ENCODE results near the gene GTSE1. TPM values are rescaled to one million over a fixed set of nuclear protein-coding genes. Genes with fewer than 3 reads are reported as not detected.

The GTSE1 gene
- total RNA-seq, 2 donors from 2014 or later: 0.26 TPM; not detected in 1

- peak; percentile 78 to 92 (median 86) for DNase-seq
- Histone ChIP-seq H3K36me3 (replicated peaks in 1 of 2; ENCODE audit: insufficient read depth in 1 of 2, low read depth in 2 of 2) (peaks cover 2 to 17% of the 10 kb centered on the region in 2 donors), H3K4me3 (no peak overlapping the region), H3K9me3 (no peaks in the 10 kb centered on the region), H3K27ac (peak overlapping the region in 3 of 4 donors; percentile 71 to 80 (median 77)), H3K4me1 (peaks cover 17% of the 10 kb centered on the region), H3K27me3 (no peaks in the 10 kb centered on the region)
- WGBS, 2 donors: 49 to 56% methylated on average over 9 to 15 of the region's 15 CpGs
- peak; percentile 90 for ATAC-seq
- TF ChIP-seq CTCF (IDR thresholded peaks at IDR 0.05) (peak in 3 of 7 experiments; percentile 13 to 48 (median 15)), POLR2A (IDR thresholded peaks at IDR 0.05) (no peak)
- intact Hi-C loops (cut with DNase I): no loop called here
Observed at GRCh38 chr22:46286941-46287872, 9.5 kb upstream of the GTSE1 start.

- no peaks in the 10 kb centered on the region for H3K27me3 ChIP-seq
- no peak for TF ChIP-seq POLR2A (IDR thresholded peaks at IDR 0.05)
- no peak for TF ChIP-seq CTCF (IDR thresholded peaks at IDR 0.05)
- peaks cover 0 to 14% of the 10 kb centered on the region in 2 donors for H3K36me3 ChIP-seq (replicated peaks in 1 of 2; ENCODE audit: insufficient read depth in 1 of 2, low read depth in 2 of 2)
- ATAC-seq (no peak), DNase-seq (peak in 2 of 4 donors; percentile 28 to 50)
- 78 to 83% methylated on average over 10 to 24 of the region's 24 CpGs for WGBS, 2 donors
- peak overlapping the region in 3 of 4 donors; percentile 71 to 80 (median 77) for H3K27ac ChIP-seq
- no peaks in the 10 kb centered on the region for H3K9me3 ChIP-seq
- peaks cover 17% of the 10 kb centered on the region for H3K4me1 ChIP-seq
- no peak overlapping the region for H3K4me3 ChIP-seq
- intact Hi-C loops (cut with DNase I): no loop called here
Observed at GRCh38 chr22:46287873-46288751, 8.6 kb upstream of the GTSE1 start.

GRCh38 chr22:46288846-46289243 is 7.8 kb upstream of the GTSE1 start:
- TF ChIP-seq CTCF (IDR thresholded peaks at IDR 0.05) (no peak), POLR2A (IDR thresholded peaks at IDR 0.05) (no peak)
- ATAC-seq: no peak
- WGBS, 2 donors: 85% methylated on average over 7 of the region's 7 CpGs; no CpG with 5 or more reads in 1 of the 2 donors
- intact Hi-C loops (cut with DNase I): no loop called here
- Histone ChIP-seq H3K4me1 (peaks cover 17% of the 10 kb centered on the region), H3K36me3 (replicated peaks in 1 of 2; ENCODE audit: insufficient read depth in 1 of 2, low read depth in 2 of 2) (peaks cover 0 to 14% of the 10 kb centered on the region in 2 donors), H3K9me3 (no peaks in the 10 kb centered on the region), H3K27me3 (no peaks in the 10 kb centered on the region), H3K27ac (peak overlapping the region in 1 of 4 donors; percentile 28), H3K4me3 (no peak overlapping the region)
- DNase-seq: no peak

GRCh38 chr22:46289244-46289891 is 7.3 kb upstream of the GTSE1 start:
- Histone ChIP-seq H3K36me3 (replicated peaks in 1 of 2; ENCODE audit: insufficient read depth in 1 of 2, low read depth in 2 of 2) (peaks cover 0 to 11% of the 10 kb centered on the region in 2 donors), H3K4me3 (no peak overlapping the region), H3K27me3 (no peaks in the 10 kb centered on the region), H3K9me3 (no peaks in the 10 kb centered on the region), H3K27ac (no peak overlapping the region), H3K4me1 (peaks cover 17% of the 10 kb centered on the region)
- ATAC-seq (no peak), DNase-seq (no peak)
- TF ChIP-seq CTCF (IDR thresholded peaks at IDR 0.05): no peak
- TF ChIP-seq POLR2A (IDR thresholded peaks at IDR 0.05): no peak
- intact Hi-C loops (cut with DNase I): no loop called here
- WGBS, 2 donors: 90% methylated on average over 28 of the region's 33 CpGs; no CpG with 5 or more reads in 1 of the 2 donors
